GM13977 (cell line): ENCODE data around the gene MLLT10.

Experiments used
- DNase-seq: peaks from one replicate; pipeline ENCODE4 v3.0.0; 2012; ENCODE audit warnings: low spot score
- CTCF ChIP-seq: IDR thresholded peaks from 2 replicates; pipeline ENCODE4 v1.5.1; 2012; ENCODE audit warnings: mild to moderate bottlenecking, control low read depth; ENCODE audit not compliant: insufficient read depth; ENCODE audit errors: extremely low read depth, missing control alignments
- in situ Hi-C: fragments of 300-500 bp; cut with MboI; formaldehyde crosslinking; loops from one replicate; pipeline ENCODE4 v1.12.0; 2022; ENCODE audit warnings: low sequenced_read_pairs, low pct_unique_long_range_greater_than_20kb, mixed read lengths, inconsistent platforms; ENCODE audit not compliant: unreplicated experiment

The MLLT10 gene

GRCh38 chr10:21638681-21639080 is 104.6 kb downstream of the MLLT10 start:
- DNase-seq: no peak
- in situ Hi-C loops: no loop called here
- TF ChIP-seq CTCF: no peak

GRCh38 chr10:21648040-21648439 is 114.0 kb downstream of the MLLT10 start:
- TF ChIP-seq CTCF: no peak
- no peak for DNase-seq
- in situ Hi-C loops: no loop called here

GRCh38 chr10:21649454-21649872 is 115.4 kb downstream of the MLLT10 start:
- DNase-seq: no peak
- no peak for TF ChIP-seq CTCF
- in situ Hi-C loops: no loop called here

GRCh38 chr10:21650353-21650752 is 116.3 kb downstream of the MLLT10 start:
- in situ Hi-C loops: no loop called here
- DNase-seq: no peak

GRCh38 chr10:21655236-21655635 is 121.2 kb downstream of the MLLT10 start:
- in situ Hi-C loops: no loop called here
- DNase-seq: no peak
- TF ChIP-seq CTCF: no peak

More at GRCh38 chr10:21650353-21650752, 116.3 kb downstream of the MLLT10 start:
- no peak for TF ChIP-seq CTCF

GRCh38 chr10:21655687-21656086 is 121.7 kb downstream of the MLLT10 start:
- DNase-seq: no peak
- in situ Hi-C loops: no loop called here
- TF ChIP-seq CTCF: no peak

GRCh38 chr10:21661087-21661486 is 127.1 kb downstream of the MLLT10 start:
- no peak for DNase-seq
- in situ Hi-C loops: no loop called here
- TF ChIP-seq CTCF: no peak
